ENCODE results near the gene HSP90AB1.

DNA sequence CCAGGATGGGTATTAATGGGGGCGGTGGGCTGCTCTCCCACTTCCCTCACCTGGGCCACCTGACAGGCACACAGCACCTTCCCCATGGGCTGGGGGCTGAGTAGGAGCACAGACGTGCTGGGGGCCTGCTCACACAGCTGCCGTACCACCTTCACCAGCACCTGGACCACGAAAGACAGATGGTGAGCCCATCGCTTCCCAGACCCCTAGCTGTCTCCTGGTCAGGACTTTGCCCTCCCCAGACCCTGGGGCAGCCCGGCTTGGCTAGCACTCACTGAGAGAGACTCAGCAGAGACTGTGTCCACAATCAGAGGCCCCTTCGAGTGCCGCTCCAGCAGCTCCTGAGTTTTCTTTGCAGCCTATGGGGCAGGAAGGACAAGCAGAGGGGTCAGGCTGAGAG lies 54.2 kb downstream of the HSP90AB1 start:
- TF ChIP-seq RAD21 (CRISPR knock-in tag; conservative IDR thresholded peaks at IDR 0.05 in 1 of 2, IDR thresholded peaks at IDR 0.05 in 1 of 2) (no peak), ZNF253 (CRISPR knock-in tag; conservative IDR thresholded peaks at IDR 0.05) (no peak), CSDE1 (IDR thresholded peaks at IDR 0.05) (no peak), ADNP (tag; IDR thresholded peaks at IDR 0.05) (no peak), MNT (conservative IDR thresholded peaks at IDR 0.05) (no peak), SMARCA4 (IDR thresholded peaks at IDR 0.05) (no peak)

Measured in K562 (cell line).